Neural progenitor cell (in vitro differentiated cells): ENCODE data around the gene PCDHGA9.

Experiments used
- CTCF ChIP-seq: fragments of 200-600 bp; sonication (generic); IDR thresholded peaks from 2 replicates; pipeline ENCODE4 v1.5.1; 2017; ENCODE audit warnings: antibody characterized with exemption, mild to moderate bottlenecking
- EZH2 ChIP-seq: fragments of 200-600 bp; sonication (generic); IDR thresholded peaks from 2 replicates; pipeline ENCODE4 v1.6.1; 2017; ENCODE audit warnings: antibody characterized with exemption, mild to moderate bottlenecking, moderate library complexity
- EZH2phosphoT487 ChIP-seq: fragments of 200-600 bp; sonication (generic); IDR thresholded peaks from 2 replicates; pipeline ENCODE4 v1.6.1; 2017; ENCODE audit warnings: antibody characterized with exemption

GRCh38 chr5:141371572-141372475 lies 30.8 kb upstream of the PCDHGA9 start:
- TF ChIP-seq CTCF = no peak
- no peak for TF ChIP-seq EZH2
- no peak for TF ChIP-seq EZH2phosphoT487
